OCI-LY1 (cell line): Measurements from ENCODE around the gene NIM1K.

ENCODE experiments used
- CTCF ChIP-seq: fragments of 200-600 bp; sonication (generic), shearing (Covaris generic); IDR thresholded peaks from 2 replicates; pipeline ENCODE4 v1.5.1; 2017; ENCODE audit warnings: mild to moderate bottlenecking, antibody characterized with exemption, low read length, moderate library complexity, mixed read lengths
- EZH2 ChIP-seq: fragments of 200-600 bp; sonication (generic), shearing (Covaris generic); IDR thresholded peaks from 2 replicates; pipeline ENCODE4 v1.8.0; 2017; ENCODE audit warnings: borderline replicate concordance, mixed run types, mild to moderate bottlenecking, antibody characterized with exemption, low read length, moderate library complexity, mixed read lengths

GRCh38 chr5:43154469-43154868, 37.6 kb upstream of the NIM1K start:
- TF ChIP-seq CTCF = no peak
- no peak for TF ChIP-seq EZH2
